AML-193 (cell line): ENCODE measurements around the gene VRK2.
"Not testable (repeated sequence)": the region's sequence is repeated elsewhere in the genome, so short reads cannot be mapped to it uniquely, and the experiment has no call there.

Source experiments
- DNase-seq, 2 experiments: peaks; one replicate each; lab custom pipeline; 2025; lab: John Stamatoyannopoulos, UW

The VRK2 gene

GRCh38 chr2:58054264-58054663 lies 7.7 kb downstream of the VRK2 start:
- DNase-seq = peak; percentile 70 to 79

DNA sequence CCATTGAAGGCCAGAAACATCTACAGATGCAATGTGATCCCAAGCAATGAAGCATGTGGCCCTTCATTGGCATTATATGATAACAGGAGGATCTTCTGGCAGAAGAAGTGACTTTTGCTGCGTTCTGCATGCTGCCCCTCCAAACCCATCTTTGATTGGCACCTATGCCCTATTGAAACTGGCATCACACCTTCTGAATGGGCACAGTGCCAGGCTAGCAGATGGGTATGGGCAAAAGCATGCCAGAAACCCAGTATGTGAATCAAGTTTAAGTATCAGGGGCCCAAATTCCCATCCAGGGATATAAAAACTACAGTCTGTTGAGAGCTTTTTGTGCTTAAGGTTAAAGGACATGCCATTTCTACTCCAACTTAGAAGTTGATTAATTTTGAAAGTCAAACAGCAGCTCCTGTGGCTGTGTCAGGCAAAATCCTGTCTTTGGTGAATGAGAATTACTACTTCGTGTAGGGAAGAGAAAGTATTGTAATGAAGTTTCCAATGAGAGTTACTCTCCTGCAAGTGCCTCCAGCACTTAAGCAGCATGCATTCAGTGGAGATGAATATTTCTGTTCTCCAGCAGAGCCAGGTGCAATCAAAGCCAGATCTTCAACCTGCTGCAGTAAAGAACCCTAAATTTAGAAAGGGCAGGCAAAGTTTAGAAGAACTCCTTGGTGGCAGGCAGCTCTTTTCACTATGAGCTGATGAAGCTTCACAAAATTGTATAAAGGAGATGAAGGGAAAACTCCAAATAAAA lies 8.6 kb downstream of the VRK2 start:
- DNase-seq = no peak

DNA sequence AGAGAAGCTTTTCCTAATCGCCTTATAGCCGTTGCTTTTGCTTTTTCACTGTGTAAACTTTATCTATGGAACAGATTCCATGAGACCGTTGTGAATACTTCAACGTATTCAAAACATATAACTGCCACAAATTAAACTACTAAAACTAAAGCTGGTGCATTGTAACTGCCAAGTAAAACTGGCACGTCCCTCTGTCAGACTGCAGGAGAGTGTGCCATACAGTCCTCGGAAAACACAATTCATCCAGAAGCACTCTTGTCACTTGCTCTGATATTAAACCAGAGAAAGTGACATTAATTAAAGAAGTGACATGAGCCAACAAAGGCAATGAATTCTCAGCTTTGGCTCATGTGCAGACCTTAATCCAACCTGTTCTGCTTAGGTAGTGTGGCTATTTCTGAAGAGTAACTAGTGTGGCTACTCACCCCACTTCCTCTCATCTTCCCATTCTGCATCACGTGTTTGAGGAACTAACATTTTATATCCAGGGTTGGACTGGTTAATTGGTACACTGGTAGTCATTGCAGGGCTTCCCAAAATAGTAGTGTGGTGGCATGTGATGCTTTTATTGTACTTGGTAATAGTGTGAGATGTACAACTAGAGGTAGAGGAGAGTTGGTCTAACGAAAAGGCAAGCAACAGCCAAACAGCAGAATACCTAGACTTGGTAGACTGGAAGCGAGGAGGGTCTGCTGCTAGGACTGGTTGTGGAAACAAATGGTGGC lies 9.7 kb downstream of the VRK2 start:
- no peak for DNase-seq

DNA sequence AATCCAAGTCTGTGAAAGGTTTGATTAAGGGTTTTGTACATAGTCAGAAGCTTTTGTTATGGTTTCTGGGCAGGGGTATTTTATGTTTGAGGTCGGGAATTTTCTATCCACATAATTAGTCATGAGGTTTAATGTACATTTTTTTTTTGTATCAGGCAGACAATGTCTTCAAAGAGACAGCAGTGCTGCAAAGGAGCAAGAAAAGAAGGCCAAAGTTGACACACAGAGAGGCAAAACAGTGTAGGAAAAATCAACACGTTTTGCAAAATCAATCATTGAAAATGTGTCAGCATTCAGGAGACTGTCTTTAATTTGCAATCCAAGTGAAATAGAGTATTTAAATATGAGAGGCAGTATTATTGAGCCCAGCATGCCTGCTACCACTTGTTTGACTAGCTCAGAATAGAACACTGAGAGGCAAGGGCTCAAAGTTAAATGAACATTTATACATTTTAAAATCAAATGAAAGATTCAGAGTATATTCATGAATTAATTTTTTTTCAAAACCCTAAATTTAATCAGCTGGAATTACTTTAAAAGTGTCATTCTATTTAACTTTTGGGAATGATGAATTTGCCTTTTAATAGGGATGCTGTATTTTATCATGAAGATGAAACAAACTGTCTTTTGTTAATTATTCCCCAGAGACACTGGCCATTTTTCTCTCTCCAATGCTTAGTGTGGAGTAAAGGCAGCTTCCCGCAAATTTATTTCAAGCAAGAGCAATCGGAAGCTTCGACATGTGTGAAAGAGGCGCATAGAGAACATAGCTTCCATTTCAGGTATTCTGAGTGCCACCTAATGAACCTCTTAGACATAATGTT lies 11.3 kb downstream of the VRK2 start:
- no peak for DNase-seq

DNA sequence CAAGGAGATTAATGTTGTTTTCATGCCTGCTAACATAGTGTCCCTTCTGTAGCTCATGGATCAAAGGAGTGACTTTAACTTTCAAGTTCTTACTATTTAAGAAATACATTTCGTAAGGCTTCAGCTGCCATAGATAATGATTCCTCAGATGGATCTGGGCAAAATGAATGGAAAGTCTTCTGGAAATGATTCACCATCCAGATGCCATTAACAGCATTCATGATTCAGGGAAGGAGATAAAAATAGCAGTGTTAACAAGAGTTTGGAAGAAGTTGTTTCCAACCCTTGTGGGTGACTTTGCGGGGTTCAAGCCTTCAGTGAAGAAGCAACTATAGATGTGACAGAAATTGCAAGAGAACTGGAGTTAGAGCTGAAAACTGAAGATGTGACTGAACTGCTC lies 17.0 kb downstream of the VRK2 start:
- no peak for DNase-seq

- no peak for DNase-seq
These were observed 17.5 kb downstream of the VRK2 start for GRCh38 chr2:58064086-58064485.

GRCh38 chr2:58065248-58065647 lies 18.6 kb downstream of the VRK2 start:
- no peak for DNase-seq

GRCh38 chr2:58067001-58067400 lies 20.4 kb downstream of the VRK2 start:
- no peak for DNase-seq

GRCh38 chr2:58070765-58071164 lies 24.2 kb downstream of the VRK2 start:
- DNase-seq = no peak

DNA sequence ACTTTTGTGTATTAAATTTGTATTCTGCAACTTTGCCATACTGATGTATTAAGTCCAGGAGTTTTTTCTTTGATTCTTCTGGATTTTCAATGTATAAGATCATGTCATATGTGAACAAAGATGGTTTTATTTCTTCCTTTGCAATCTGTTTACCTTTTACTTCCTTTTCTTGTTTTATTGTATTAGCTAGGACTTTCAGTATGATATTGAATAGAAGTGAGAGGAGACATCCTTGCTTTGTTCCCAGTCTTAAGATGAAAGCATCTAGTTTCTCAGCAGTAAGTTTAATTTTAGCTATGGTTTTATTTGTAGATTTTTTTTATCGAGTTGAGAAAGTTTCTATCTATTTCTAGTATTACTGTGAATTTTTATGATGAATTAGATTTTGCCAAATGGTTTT lies 25.5 kb downstream of the VRK2 start:
- DNase-seq = no peak

DNA sequence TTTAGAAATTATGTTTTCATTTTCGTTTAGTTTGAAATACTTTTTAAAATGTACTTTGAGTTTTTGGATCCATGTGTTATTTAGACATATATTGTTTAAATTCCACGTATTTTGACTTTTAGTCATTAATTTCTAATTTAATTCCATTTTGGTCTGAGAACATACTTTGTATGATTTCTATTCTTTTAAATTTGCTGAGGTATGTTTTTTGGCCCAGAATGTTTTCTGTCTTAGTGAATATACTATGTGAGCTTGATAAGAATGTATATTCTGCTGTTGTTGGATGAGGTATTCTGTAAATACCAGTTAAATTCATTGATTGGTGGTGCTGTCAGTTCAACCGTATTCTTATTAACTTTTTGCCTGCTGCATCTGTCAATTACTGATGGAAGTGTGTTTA lies 26.4 kb downstream of the VRK2 start:
- DNase-seq = no peak

- DNase-seq = no peak
These were observed 27.1 kb downstream of the VRK2 start for GRCh38 chr2:58073751-58074150.

- DNase-seq = no peak
These were observed 34.4 kb downstream of the VRK2 start for GRCh38 chr2:58081000-58081399.

DNA sequence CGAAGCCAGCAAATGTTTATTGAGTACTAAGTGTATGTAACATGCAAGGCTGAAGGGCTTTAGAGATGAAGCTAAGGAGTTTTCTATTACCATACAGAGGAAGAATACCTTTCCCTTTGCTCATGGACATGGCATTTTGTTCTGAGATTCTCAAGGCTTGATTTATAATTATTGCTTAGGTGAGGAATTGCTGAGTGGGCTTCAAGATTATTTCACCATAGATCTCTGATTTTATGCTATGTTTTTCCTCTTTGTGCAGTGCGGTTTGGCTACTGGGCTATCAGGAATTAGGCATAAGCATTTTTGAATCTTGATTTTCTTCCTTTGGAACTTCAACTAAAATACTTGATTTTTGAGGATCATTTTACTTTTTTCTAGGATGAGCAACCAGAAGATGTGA lies 42.5 kb downstream of the VRK2 start:
- no peak for DNase-seq

- not testable (repeated sequence) for DNase-seq
These were observed 46.2 kb downstream of the VRK2 start for GRCh38 chr2:58092772-58093171.

DNA sequence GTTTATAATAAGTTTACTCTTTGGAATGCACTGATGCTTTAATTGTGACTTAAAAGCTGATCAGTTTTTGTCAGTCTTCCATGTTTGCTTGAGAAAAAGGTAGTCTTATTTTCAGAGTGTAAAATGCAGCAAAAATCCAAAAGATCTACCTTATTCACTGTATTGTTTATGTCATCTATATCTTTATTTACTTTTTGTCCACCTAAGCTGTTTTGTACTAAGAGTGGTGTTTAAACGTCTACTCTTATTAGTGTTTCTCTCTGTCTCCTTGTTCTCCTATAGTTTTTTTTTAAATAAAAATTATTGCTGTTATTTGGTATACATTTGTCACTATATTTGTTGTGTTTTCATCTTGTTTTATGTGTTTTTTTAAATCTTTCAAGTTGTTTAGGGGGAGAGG lies 50.4 kb downstream of the VRK2 start:
- no peak for DNase-seq

DNA sequence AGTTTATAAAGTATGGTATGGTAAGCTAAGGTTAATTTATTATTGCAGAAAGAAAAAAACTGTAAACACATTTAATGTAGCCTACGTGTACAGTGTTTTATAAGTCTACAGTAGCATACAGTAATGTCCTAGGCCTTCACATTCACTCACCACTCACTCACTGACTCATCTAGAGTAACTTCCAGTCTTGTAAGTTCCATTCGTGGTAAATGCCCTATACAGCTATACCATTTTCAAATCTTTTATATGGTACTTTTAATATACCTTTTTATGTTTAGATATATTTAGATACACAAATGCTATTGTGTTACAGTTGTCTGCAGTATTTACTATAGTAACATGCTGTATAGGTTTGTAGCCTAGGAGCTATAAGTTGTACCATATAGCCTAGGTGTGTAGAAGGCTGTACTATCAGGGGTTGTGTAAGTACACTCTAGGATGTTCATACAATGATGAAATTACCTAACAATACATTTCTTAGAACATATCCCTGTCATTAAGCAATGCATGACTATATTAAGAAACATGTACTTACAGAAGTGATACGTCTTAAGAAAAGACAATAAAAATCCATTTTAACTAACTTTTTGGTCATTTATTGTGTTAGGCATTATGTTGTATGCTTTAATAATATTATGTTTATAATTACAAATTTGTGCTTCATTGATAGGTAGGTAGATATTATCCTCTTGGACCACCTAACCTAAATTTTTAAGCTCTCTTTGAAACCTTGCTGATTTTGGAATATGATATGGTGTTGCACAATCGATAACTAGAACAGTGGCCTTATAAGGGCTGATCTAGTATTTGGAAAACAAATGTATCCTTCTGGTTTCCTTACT lies 51.9 kb downstream of the VRK2 start:
- peak; percentile 32 to 51 for DNase-seq

- no peak for DNase-seq
These were observed 52.6 kb downstream of the VRK2 start for GRCh38 chr2:58099096-58099769.

DNA sequence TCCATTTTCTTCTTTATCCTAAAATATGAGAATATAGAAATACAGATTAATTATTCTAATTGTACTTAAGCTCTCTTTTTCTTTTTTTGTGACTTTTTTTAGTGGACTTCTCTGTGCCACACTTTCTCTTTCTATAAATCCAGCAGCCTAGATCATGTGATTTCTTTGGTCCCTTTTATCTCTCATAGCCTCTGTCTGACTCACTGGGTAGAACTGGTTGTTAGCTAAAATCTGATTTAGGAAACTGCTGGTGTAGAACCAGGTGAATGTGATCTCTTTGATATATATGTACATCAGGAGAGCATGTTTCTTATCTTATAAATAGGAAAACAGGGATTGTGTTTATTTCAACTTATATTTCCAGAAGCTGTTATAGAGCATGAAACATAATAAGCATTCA lies 54.9 kb downstream of the VRK2 start:
- DNase-seq = no peak

DNA sequence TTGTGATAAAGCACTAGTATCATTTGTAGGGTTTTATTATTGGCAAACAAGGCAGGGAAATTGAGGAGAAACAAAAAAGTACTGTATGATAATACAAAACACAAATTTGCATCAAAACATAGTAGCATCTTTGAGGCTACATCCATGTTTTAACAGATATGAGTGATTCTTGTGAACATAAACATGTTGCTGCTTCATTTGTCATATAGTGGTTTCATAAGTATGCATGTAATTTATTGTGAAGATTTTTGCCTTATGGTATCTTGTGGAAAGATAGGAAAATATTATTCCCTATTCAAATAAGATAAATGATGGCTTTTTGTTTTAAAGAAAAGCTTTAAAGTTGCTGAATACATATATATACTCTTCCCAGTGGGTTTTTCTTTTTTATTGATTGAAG lies 60.3 kb downstream of the VRK2 start:
- no peak for DNase-seq
